ENCODE data around the gene IL1RAPL1. TPM values are rescaled to one million over a fixed set of nuclear protein-coding genes. Genes with fewer than 3 reads are reported as not detected.

IL1RAPL1 gene
- total RNA-seq, 2 donors from 2014 or later: 0.66 to 1.1 TPM

DNA sequence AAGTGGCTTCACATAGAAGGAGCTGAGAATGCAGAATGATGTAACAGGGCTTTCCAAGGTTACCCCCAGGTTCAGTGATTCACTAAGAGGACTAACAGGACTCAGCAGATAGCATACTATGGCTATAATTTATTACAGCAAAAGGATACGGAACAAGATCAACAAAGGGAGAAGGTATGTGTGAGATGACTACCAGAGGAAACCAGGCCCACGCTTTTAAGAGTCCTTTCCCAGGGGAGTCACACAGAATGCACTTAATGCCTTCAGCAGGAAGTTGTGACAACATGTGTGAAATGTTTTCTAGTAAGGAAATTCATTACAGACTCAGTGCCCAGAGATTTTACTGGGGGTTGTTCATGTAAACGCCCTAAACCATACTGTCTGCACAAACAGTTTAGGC is 1254.5 kb downstream of the IL1RAPL1 start:
- Mint-ChIP-seq H3K27ac (no peak overlapping the region), H3K9me3 (peaks cover 6% of the 10 kb centered on the region), H3K4me3 (no peak overlapping the region), H3K4me1 (peaks cover 7% of the 10 kb centered on the region), H3K36me3 (ENCODE audit: low read depth) (no peaks in the 10 kb centered on the region), H3K27me3 (ENCODE audit: insufficient read depth) (no peaks in the 10 kb centered on the region)
- Histone ChIP-seq H3K9me3 (ENCODE audit: control insufficient read depth, low read length) (no peaks in the 10 kb centered on the region), H3K36me3 (ENCODE audit: control insufficient read depth, insufficient read depth, low read length) (no peaks in the 10 kb centered on the region), H3K27ac (ENCODE audit: low read depth, low read length) (no peak overlapping the region), H3K4me1 (ENCODE audit: control insufficient read depth, insufficient read depth, low read length) (no peaks in the 10 kb centered on the region), H3K9ac (ENCODE audit: extremely low read depth, low read length, poor library complexity, severe bottlenecking) (no peak overlapping the region), H3K27me3 (ENCODE audit: control insufficient read depth, insufficient read depth, low read length, poor library complexity, severe bottlenecking) (no peaks in the 10 kb centered on the region), H3K4me3 (ENCODE audit: low read length) (no peak overlapping the region)
- TF ChIP-seq, protein P1, sequence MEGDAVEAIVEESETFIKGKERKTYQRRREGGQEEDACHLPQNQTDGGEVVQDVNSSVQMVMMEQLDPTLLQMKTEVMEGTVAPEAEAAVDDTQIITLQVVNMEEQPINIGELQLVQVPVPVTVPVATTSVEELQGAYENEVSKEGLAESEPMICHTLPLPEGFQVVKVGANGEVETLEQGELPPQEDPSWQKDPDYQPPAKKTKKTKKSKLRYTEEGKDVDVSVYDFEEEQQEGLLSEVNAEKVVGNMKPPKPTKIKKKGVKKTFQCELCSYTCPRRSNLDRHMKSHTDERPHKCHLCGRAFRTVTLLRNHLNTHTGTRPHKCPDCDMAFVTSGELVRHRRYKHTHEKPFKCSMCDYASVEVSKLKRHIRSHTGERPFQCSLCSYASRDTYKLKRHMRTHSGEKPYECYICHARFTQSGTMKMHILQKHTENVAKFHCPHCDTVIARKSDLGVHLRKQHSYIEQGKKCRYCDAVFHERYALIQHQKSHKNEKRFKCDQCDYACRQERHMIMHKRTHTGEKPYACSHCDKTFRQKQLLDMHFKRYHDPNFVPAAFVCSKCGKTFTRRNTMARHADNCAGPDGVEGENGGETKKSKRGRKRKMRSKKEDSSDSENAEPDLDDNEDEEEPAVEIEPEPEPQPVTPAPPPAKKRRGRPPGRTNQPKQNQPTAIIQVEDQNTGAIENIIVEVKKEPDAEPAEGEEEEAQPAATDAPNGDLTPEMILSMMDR (conservative IDR thresholded peaks at IDR 0.05): no peak
- 77% methylated on average over 3 of the region's 3 CpGs; no CpG with 5 or more reads in 1 of the 2 experiments for WGBS, 2 experiments (ENCODE audit: insufficient coverage in 1 of 2, insufficient read length in 1 of 2)
- no peak for DNase-seq

DNA sequence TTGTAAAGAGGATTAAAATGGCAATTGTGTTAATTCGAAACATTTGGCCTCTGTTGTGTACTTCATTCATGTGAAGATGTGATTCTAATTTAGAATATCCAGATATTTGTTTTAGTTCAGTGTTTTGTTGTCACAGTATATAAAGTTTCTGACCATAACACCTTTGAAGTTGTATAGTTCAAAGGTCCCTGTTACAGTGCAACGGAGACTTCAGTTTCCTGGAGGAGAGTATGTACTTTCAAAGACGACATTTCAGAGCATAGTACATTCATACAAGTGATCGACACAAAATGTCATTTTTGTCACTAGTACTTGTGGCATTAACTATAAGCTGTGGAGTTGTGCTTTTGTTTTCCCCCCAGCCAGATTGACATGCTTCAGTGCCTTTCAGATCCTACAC is 1255.3 kb downstream of the IL1RAPL1 start:
- H3K9me3 Mint-ChIP-seq: peaks cover 6% of the 10 kb centered on the region
- Histone ChIP-seq H3K9ac (ENCODE audit: extremely low read depth, low read length, poor library complexity, severe bottlenecking) (no peak overlapping the region), H3K36me3 (ENCODE audit: control insufficient read depth, insufficient read depth, low read length) (no peaks in the 10 kb centered on the region), H3K27ac (ENCODE audit: low read depth, low read length) (no peak overlapping the region), H3K4me1 (ENCODE audit: control insufficient read depth, insufficient read depth, low read length) (no peaks in the 10 kb centered on the region), H3K27me3 (ENCODE audit: control insufficient read depth, insufficient read depth, low read length, poor library complexity, severe bottlenecking) (no peaks in the 10 kb centered on the region), H3K9me3 (ENCODE audit: control insufficient read depth, low read length) (no peaks in the 10 kb centered on the region), H3K4me3 (ENCODE audit: low read length) (no peak overlapping the region)
- no peaks in the 10 kb centered on the region for H3K27me3 Mint-ChIP-seq (ENCODE audit: insufficient read depth)
- H3K27ac Mint-ChIP-seq: no peak overlapping the region
- H3K4me1 Mint-ChIP-seq: peaks cover 7% of the 10 kb centered on the region
- no peak for DNase-seq
- 88% methylated on average over 3 of the region's 4 CpGs; no CpG with 5 or more reads in 1 of the 2 experiments for WGBS, 2 experiments (ENCODE audit: insufficient coverage in 1 of 2, insufficient read length in 1 of 2)
- TF ChIP-seq, protein P1 (conservative IDR thresholded peaks at IDR 0.05): no peak
- H3K4me3 Mint-ChIP-seq: no peak overlapping the region
- no peaks in the 10 kb centered on the region for H3K36me3 Mint-ChIP-seq (ENCODE audit: low read depth)

DNA sequence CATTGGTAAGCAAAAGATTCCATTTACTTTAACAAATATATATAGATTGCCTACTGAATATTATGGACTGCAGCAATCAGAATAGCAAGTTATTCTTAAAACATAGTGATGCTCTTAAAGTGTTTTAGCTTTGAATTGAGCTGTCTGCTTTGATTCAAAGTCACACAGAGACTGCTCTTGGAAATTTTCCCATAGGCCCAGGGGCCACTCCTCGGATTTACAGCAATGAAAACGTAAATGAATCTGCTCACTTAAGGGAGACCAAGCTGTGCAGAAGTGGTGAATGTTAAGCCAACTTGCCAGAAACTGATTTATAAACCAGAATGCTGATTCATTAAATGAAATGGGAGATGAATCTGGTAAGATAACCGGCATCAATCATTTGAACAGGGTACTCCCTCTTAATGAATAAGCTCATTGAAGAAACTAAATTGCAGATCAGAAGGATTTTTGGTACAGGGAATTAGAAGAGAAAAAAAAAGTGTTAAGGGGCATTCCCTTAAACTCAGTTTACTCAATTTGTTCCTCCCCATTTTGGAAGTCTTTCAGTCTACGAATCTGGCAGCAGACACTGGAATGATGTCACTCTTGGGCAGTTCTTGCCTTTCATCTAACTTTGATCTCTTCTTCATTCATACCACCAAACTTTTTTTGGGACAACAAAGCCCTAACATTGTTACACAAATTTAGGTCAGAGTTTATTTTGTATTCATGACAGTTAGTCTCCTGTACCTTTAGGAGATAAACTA is 1264.8 kb downstream of the IL1RAPL1 start:
- DNase-seq: no peak
- Mint-ChIP-seq H3K27me3 (ENCODE audit: insufficient read depth) (no peaks in the 10 kb centered on the region), H3K27ac (no peak overlapping the region), H3K4me3 (no peak overlapping the region), H3K36me3 (ENCODE audit: low read depth) (no peaks in the 10 kb centered on the region), H3K9me3 (no peaks in the 10 kb centered on the region), H3K4me1 (no peaks in the 10 kb centered on the region)
- H3K27me3 ChIP-seq (ENCODE audit: control insufficient read depth, insufficient read depth, low read length, poor library complexity, severe bottlenecking): no peaks in the 10 kb centered on the region
- no peak overlapping the region for H3K27ac ChIP-seq (ENCODE audit: low read depth, low read length)
- H3K4me3 ChIP-seq (ENCODE audit: low read length): no peak overlapping the region
- no peaks in the 10 kb centered on the region for H3K9me3 ChIP-seq (ENCODE audit: control insufficient read depth, low read length)
- H3K36me3 ChIP-seq (ENCODE audit: control insufficient read depth, insufficient read depth, low read length): no peaks in the 10 kb centered on the region
- no peaks in the 10 kb centered on the region for H3K4me1 ChIP-seq (ENCODE audit: control insufficient read depth, insufficient read depth, low read length)
- H3K9ac ChIP-seq (ENCODE audit: extremely low read depth, low read length, poor library complexity, severe bottlenecking): no peak overlapping the region
- TF ChIP-seq, protein P1 (conservative IDR thresholded peaks at IDR 0.05): no peak
- WGBS, 2 experiments (ENCODE audit: insufficient coverage in 1 of 2, insufficient read length in 1 of 2): 92% methylated on average over 3 of the region's 4 CpGs; no CpG with 5 or more reads in 1 of the 2 experiments
